ENCODE data around the gene IL20RA. TPM values are rescaled to one million over a fixed set of nuclear protein-coding genes. Genes with fewer than 3 reads are reported as not detected.

The IL20RA gene
- total and polyA plus RNA-seq, 2 of the 8 experiments (the other 6 are each of a cell fraction or from before 2014, with no cell fraction given) = 1.3 to 1.7 TPM

DNA sequence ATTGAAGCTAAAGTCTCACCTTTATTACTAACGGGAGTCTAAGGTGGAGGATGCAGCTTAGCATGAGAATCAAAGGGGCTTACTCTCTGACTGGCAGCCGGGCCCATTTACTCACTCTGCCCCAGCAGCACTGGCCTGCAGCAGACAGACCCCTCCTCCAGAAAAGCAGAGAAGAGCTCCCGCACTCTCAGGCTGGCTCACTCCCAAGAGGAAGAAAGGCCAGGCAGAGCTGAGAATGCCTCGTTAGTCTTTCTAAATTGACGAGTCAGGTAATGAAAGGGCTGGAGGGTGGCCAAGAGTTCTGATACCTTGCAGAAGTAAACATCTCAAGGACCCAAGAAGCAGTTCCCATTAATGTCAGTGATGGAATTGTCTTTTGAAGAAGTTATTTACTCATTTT lies 44.5 kb upstream of the IL20RA start (continued):
- TF ChIP-seq MAX (IDR thresholded peaks at IDR 0.05) (no peak), GTF2F1 (IDR thresholded peaks at IDR 0.05; ENCODE audit: borderline replicate concordance, low read depth, low read length) (no peak)
